Mesendoderm (in vitro differentiated cells): Measurements from ENCODE around the gene SHROOM3. TPM values are rescaled to one million over a fixed set of nuclear protein-coding genes. Genes with fewer than 3 reads are reported as not detected.

ENCODE experiments used
- DNase-seq: peaks from one replicate; pipeline ENCODE4 v3.0.0; 2013
- H2AK5ac ChIP-seq: 2 replicates; pipeline ENCODE4 v1.6.1; 2013; ENCODE audit warnings: low read length, inconsistent platforms
- H2BK120ac ChIP-seq: 2 replicates; pipeline ENCODE4 v1.6.1; 2013; ENCODE audit warnings: low read depth, mild to moderate bottlenecking, low read length, moderate library complexity, mixed read lengths
- H2BK15ac ChIP-seq: replicated peaks from 2 replicates; pipeline ENCODE4 v1.6.1; 2013; ENCODE audit warnings: low read depth, mild to moderate bottlenecking, moderate library complexity
- H2BK5ac ChIP-seq: 2 replicates; pipeline ENCODE4 v1.6.1; 2013; ENCODE audit warnings: low read length, inconsistent platforms
- H3K18ac ChIP-seq: 2 replicates; pipeline ENCODE4 v1.6.1; 2013; ENCODE audit warnings: mild to moderate bottlenecking, low read length, mixed read lengths
- H3K23ac ChIP-seq: one replicate; pipeline ENCODE4 v1.6.1; 2013; ENCODE audit warnings: low read length
- H3K27ac ChIP-seq: 2 replicates; pipeline ENCODE4 v1.5.1; 2013; ENCODE audit warnings: low read depth, mild to moderate bottlenecking, inconsistent platforms, low read length, moderate library complexity
- H3K27me3 ChIP-seq: 2 replicates; pipeline ENCODE4 v1.6.1; 2013; ENCODE audit warnings: low read length, control low read depth, mild to moderate bottlenecking, inconsistent platforms; ENCODE audit not compliant: insufficient read depth, poor library complexity
- H3K36me3 ChIP-seq: 2 replicates; pipeline ENCODE4 v1.6.1; 2013; ENCODE audit warnings: low read length, inconsistent platforms; ENCODE audit not compliant: control insufficient read depth, insufficient read depth
- H3K4ac ChIP-seq: one replicate; pipeline ENCODE4 v1.6.1; 2013; ENCODE audit warnings: low read depth, mild to moderate bottlenecking, low read length, moderate library complexity
- H3K4me1 ChIP-seq: 2 replicates; pipeline ENCODE4 v1.6.1; 2013; ENCODE audit warnings: low read depth, low read length, inconsistent platforms; ENCODE audit not compliant: control insufficient read depth
- H3K4me2 ChIP-seq: 2 replicates; pipeline ENCODE4 v1.6.1; 2013; ENCODE audit warnings: low read length
- H3K4me3 ChIP-seq: 2 replicates; pipeline ENCODE4 v1.5.1; 2013; ENCODE audit warnings: mild to moderate bottlenecking, low read length
- H3K56ac ChIP-seq: one replicate; pipeline ENCODE4 v1.6.1; 2013; ENCODE audit warnings: low read length
- H3K79me1 ChIP-seq: 2 replicates; pipeline ENCODE4 v1.6.1; 2013; ENCODE audit warnings: low read length, inconsistent platforms
- H3K79me2 ChIP-seq: 2 replicates; pipeline ENCODE4 v1.6.1; 2013; ENCODE audit warnings: mild to moderate bottlenecking, low read length; ENCODE audit not compliant: control insufficient read depth, insufficient read depth
- H3K9ac ChIP-seq: 2 replicates; pipeline ENCODE4 v1.6.1; 2013; ENCODE audit warnings: low read length, inconsistent platforms
- H4K5ac ChIP-seq: one replicate; pipeline ENCODE4 v1.6.1; 2013; ENCODE audit warnings: low read length
- H4K8ac ChIP-seq: one replicate; pipeline ENCODE4 v1.6.1; 2013; ENCODE audit warnings: low read depth, mild to moderate bottlenecking, control low read depth, low read length, moderate library complexity
- WGBS: extraction: QIAGEN DNeasy Blood & Tissue Kit; methylation state at CpG from one replicate; pipeline ENCODE4 v1.1.7; 2013; ENCODE audit warnings: low lambda C conversion rate, missing lambda C conversion rate; ENCODE audit not compliant: insufficient coverage; ENCODE audit errors: extremely low coverage; 5-methylcytosine and 5-hydroxymethylcytosine counted together
- small RNA-seq: library from polyadenylated mRNA; stranded (forward); fragments of <200 nt; extraction: miRNeasy Mini kit (QIAGEN cat#:217004); gene quantifications from one replicate; pipeline ENCODE3, GENCODE V24; 2013; ENCODE audit not compliant: insufficient read depth

Gene SHROOM3

DNA sequence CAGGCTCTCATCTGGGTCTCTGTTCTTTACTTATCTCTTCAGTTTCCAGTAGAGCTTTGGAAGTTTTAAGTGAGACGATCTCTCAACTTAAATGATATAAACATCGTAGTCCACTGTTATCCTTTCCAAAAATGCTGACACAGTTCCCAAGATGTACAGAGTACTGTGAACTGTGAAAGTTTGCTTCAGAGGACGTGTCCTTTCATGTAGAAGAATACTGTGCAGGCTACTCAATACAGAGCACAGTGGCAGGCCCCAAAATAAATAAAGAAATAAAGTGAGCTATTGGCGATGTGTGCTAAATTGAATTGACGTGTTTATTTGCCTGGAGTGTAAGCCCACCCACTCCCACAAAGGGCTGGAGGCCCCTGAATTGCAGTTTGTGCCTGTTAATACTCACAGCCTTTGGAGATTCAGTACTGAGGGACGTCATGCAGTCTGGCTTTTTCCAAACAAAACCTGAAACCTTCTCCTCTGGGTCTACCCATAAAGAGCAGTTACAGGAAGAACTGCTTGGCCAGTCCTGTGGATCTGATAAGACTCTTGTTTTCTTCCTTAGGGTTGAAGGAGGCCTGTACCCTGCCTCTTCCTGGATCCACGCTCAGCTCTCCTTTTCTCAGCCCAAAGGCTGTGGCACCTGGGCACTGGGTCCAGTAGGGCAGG, 396.8 kb downstream of the SHROOM3 start:
- H2AK5ac ChIP-seq: no peak overlapping the region
- H2BK120ac ChIP-seq: no peak overlapping the region
- H3K27ac ChIP-seq: no peak overlapping the region
- no CpG with 5 or more reads among the region's 7 CpGs for WGBS
- H2BK15ac ChIP-seq: no peak overlapping the region
- H4K5ac ChIP-seq: no peak overlapping the region
- H3K4me3 ChIP-seq: no peak overlapping the region
- H3K27me3 ChIP-seq: no peaks in the 10 kb centered on the region
- H3K4me2 ChIP-seq: no peak overlapping the region
- no peaks in the 10 kb centered on the region for H3K36me3 ChIP-seq
- H3K4me1 ChIP-seq: no peaks in the 10 kb centered on the region
- no peak overlapping the region for H3K23ac ChIP-seq
- no peak overlapping the region for H3K9ac ChIP-seq
- no peak overlapping the region for H3K4ac ChIP-seq
- no peaks in the 10 kb centered on the region for H3K79me1 ChIP-seq
- H3K79me2 ChIP-seq: no peaks in the 10 kb centered on the region
- no peak overlapping the region for H2BK5ac ChIP-seq
- H4K8ac ChIP-seq: no peak overlapping the region
- peak overlapping the region; percentile 52 for H3K56ac ChIP-seq
- no peak overlapping the region for H3K18ac ChIP-seq
- DNase-seq: no peak

Small RNA genes within 50 kb of the gene (small RNA-seq; reads per million reads assigned to genes)
- gene MIR4450: not detected
- not detected for gene RF00278
- not detected for gene RNU6-145P
